HFF-Myc (cell line): Measurements from ENCODE around the gene CDK5RAP3.

ENCODE experiments used
- DNase-seq: peaks from one replicate; pipeline ENCODE4 v3.0.0-alpha.2; 2011; ENCODE audit warnings: low read depth; ENCODE audit errors: extremely low read depth
- H3K4me3 ChIP-seq: replicated peaks from 2 replicates; pipeline ENCODE4 v1.5.1; 2011; ENCODE audit warnings: low read depth, mild to moderate bottlenecking, control low read depth, low read length
- TF ChIP-seq, protein P1 (sequence below): IDR thresholded peaks from 2 replicates; pipeline ENCODE4 v1.5.1; 2012; ENCODE audit warnings: mild to moderate bottlenecking, low read depth, low read length, control low read depth; ENCODE audit errors: missing control alignments

CDK5RAP3 gene

GRCh38 chr17:47966079-47966519 is 4.8 kb upstream of the CDK5RAP3 start:
- H3K4me3 ChIP-seq = no peak overlapping the region
- DNase-seq = no peak
- TF ChIP-seq, protein P1, sequence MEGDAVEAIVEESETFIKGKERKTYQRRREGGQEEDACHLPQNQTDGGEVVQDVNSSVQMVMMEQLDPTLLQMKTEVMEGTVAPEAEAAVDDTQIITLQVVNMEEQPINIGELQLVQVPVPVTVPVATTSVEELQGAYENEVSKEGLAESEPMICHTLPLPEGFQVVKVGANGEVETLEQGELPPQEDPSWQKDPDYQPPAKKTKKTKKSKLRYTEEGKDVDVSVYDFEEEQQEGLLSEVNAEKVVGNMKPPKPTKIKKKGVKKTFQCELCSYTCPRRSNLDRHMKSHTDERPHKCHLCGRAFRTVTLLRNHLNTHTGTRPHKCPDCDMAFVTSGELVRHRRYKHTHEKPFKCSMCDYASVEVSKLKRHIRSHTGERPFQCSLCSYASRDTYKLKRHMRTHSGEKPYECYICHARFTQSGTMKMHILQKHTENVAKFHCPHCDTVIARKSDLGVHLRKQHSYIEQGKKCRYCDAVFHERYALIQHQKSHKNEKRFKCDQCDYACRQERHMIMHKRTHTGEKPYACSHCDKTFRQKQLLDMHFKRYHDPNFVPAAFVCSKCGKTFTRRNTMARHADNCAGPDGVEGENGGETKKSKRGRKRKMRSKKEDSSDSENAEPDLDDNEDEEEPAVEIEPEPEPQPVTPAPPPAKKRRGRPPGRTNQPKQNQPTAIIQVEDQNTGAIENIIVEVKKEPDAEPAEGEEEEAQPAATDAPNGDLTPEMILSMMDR = no peak

DNA sequence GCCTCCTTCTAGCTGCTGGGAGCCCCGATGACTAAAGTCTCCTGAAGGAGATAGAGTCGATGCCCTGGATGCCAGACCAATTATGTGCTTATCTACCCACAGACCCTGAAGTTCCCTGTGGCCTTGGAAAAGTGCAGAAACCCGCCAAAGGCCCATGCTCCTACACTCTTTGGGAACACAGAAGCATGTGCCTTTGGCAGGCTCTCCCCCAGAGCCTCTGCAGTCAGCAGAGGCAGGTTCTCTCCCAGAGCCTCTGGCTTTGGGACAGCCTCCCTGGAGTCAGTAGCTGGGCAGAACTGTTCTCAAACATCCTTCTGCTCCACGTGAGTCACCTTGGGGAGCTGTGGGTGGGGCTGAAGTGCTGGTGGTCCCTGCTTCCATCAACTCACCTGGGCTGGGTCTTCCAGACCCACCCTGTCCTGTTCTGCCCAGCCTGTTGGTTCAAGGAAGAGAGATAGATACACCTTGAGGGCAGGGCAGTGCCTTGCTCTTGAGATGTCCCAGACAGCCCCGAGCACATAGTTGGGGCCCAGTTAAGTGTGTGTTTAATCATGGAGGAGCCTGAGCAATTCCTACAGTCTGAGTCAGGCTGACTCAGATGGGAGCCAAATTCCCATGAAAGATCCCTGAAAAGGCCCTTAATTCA is 3.2 kb upstream of the CDK5RAP3 start:
- no peak overlapping the region for H3K4me3 ChIP-seq
- DNase-seq = no peak
- TF ChIP-seq, protein P1 = no peak

- no peak for DNase-seq
- H3K4me3 ChIP-seq = no peak overlapping the region
- TF ChIP-seq, protein P1 = no peak
These were observed 2.1 kb upstream of the CDK5RAP3 start for GRCh38 chr17:47968836-47969235.

DNA sequence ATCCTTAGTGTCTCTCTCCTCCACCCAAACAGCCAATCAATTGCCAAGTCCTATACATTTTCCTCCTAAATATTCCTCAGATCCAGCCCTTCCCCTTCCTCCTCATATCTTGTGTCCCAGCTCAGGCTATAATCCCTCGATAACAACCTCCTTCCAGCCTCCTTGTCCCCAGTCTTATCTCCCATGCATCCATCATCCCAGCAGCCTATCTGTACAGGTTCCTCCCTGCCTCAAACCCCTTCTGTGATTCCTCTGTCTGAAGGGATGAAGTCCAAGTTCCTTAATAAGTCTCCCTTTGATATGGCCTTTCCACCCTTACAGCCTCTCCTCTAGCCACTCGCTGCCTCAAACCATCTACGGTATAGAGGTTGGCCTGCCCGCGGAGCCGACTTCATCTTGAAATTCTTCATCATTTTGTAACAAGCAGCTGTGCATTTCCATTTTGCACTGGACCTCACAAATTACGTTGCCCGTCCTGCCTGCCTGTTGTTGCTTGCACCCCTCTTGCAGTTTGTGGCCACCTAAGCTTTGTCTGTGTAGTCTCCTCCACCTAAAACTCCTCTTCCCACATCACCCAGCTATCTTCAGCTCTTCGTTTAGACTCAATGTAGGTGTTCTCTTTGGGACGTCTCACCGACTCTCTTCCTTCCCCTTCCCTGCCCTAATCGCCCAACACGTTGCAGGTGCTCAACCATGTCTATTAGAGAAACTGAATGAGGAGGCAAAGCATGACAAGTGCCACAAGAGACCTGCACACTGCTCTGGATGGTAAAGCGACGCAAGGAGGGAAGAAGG is 786 bp upstream of the CDK5RAP3 start:
- peak overlapping the region; percentile 30 for H3K4me3 ChIP-seq
- TF ChIP-seq, protein P1 = no peak

DNA sequence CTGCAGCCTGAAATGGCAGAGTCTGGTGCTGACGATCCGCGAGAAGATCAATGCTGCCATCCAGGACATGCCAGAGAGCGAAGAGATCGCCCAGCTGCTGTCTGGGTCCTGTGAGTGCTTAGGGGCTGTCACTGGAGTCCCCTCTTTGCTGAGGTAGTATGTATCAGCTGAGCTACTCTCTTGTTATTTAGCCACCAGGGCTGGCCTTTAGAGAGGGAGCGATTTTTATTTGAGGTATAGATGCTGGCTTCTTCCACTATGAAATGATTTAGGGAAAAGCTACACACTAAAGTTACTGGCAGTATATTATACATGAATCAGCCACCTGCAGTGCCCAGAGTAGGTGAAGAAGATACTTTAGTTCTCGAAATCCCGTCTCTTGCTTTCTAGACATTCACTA is 2.6 kb downstream of the CDK5RAP3 start:
- DNase-seq = no peak
- H3K4me3 ChIP-seq = no peak overlapping the region
- TF ChIP-seq, protein P1 = no peak

More for the DNA sequence above, 786 bp upstream of the CDK5RAP3 start:
- no peak for DNase-seq

DNA sequence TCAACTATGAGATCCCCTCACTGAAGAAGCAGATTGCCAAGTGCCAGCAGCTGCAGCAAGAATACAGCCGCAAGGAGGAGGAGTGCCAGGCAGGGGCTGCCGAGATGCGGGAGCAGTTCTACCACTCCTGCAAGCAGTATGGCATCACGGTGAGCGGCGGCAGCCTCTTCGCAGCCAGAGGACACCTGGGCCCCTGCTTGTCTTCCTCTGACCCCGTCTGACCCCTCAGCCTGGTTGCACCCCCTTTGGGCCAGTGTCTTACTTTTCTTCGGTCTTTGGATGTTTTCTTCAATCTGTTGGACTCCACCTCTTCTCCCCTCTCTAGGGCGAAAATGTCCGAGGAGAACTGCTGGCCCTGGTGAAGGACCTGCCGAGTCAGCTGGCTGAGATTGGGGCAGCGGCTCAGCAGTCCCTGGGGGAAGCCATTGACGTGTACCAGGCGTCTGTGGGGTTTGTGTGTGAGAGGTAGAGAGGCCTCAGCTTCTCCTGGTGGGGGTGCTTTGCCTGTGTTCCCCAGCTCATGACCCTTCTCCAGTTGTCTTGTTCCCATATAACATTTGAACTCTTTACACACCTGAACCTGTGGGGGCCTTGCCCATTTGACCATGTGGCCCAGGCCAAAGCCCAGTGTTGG is 4.4 kb downstream of the CDK5RAP3 start:
- no peak for DNase-seq
- TF ChIP-seq, protein P1 = no peak
- H3K4me3 ChIP-seq = no peak overlapping the region
